Kidney (tissue), 14 donors: Measurements from ENCODE around the gene DSCAML1. TPM values are rescaled to one million over a fixed set of nuclear protein-coding genes. Genes with fewer than 3 reads are reported as not detected.

Experiments
- DNase-seq, 5 donors: peaks; one replicate each; pipeline ENCODE4 v3.0.0-alpha.2; 2013 to 2020
- FAIRE-seq: peaks from 2 replicates; lab custom pipeline; 2012; peaks lifted over from hg19 to GRCh38; lab: Jason Lieb, UNC
- H3K27ac ChIP-seq, 2 donors: one replicate each; pipeline ENCODE4 v1.7.0; 2013; ENCODE audit warnings: low read depth in 2 of 2, low read length in 2 of 2, inconsistent platforms in 1 of 2
- H3K27me3 ChIP-seq: one replicate; pipeline ENCODE4 v1.7.1; 2013; ENCODE audit warnings: low read length, inconsistent platforms; ENCODE audit not compliant: control insufficient read depth, insufficient read depth
- H3K36me3 ChIP-seq, 3 donors: one replicate each; pipeline versions ENCODE4 v1.7.0 to v1.7.1; 2013; ENCODE audit warnings: low read length in 3 of 3, control low read depth in 1 of 3, inconsistent platforms in 1 of 3; ENCODE audit not compliant: insufficient read depth in 3 of 3, control insufficient read depth in 2 of 3
- H3K4me1 ChIP-seq, 3 donors: one replicate each; pipeline versions ENCODE4 v1.7.0 to v1.7.1; 2013; ENCODE audit warnings: low read length in 3 of 3, inconsistent platforms in 1 of 3, low read depth in 1 of 3; ENCODE audit not compliant: control insufficient read depth in 2 of 3, insufficient read depth in 2 of 3
- H3K4me3 ChIP-seq, 3 donors: one replicate each; pipeline versions ENCODE4 v1.7.0 to v1.8.1; 2013; ENCODE audit warnings: low read length in 3 of 3, control low read depth in 1 of 3, inconsistent platforms in 1 of 3
- H3K9ac ChIP-seq, 3 donors: one replicate each; pipeline versions ENCODE4 v1.7.0 to v1.7.1; 2013; ENCODE audit warnings: low read length in 3 of 3, control low read depth in 1 of 3, inconsistent platforms in 1 of 3
- H3K9me3 ChIP-seq, 3 donors: one replicate each; pipeline versions ENCODE4 v1.7.0 to v1.7.1; 2013; ENCODE audit warnings: low read length in 3 of 3, control low read depth in 1 of 3, inconsistent platforms in 1 of 3; ENCODE audit not compliant: control insufficient read depth in 2 of 3, insufficient read depth in 1 of 3
- CTCF ChIP-seq: IDR thresholded peaks from 3 replicates; pipeline ENCODE4 v1.5.1; 2012; ENCODE audit warnings: mild to moderate bottlenecking, moderate library complexity, borderline replicate concordance; ENCODE audit not compliant: insufficient read depth; ENCODE audit errors: extremely low read depth
- intact Hi-C: fragments of 100-400 bp; cut with DNase I; formaldehyde crosslinking; loops from one replicate; pipeline ENCODE4 v1.11.1; 2022
- polyA plus RNA-seq: library from polyadenylated mRNA; stranded (reverse); fragments of 350-450 nt; fragmentation: Illumina TruSeq; extraction: RNeasy Lipid Tissue Mini Kit (QIAGEN cat#74804); gene quantifications from one replicate; pipeline ENCODE4 v1.2.3, GENCODE V29; 2014; ENCODE audit warnings: low read depth, low replicate concordance; ENCODE audit not compliant: insufficient read depth
- total RNA-seq: library from RNA; stranded (reverse); fragmentation: NEBNext Ultra II Directional; extraction: Animal tissue kit (Norgen Biotek cat#: 25700); gene quantifications from one replicate; pipeline ENCODE4 v1.2.1, GENCODE V29; 2021
- donor health status: control.
- donor health status: control.
- donor health status: control.
- donor health status: control.
- donor health status: control.
- donor health status: DM: yes; HTN: yes; CAD: no.
- donor health status: Normal renal cell carcinoma (clear cell type).

DSCAML1 gene
- total and polyA plus RNA-seq, 2 donors from 2014 or later, result 0.95 to 17.3 TPM

- intact Hi-C loops, result no loop called here
- Histone ChIP-seq H3K36me3 (no peaks in the 10 kb centered on the region), H3K9ac (no peak overlapping the region), H3K27me3 (no peaks in the 10 kb centered on the region), H3K27ac (no peak overlapping the region), H3K4me1 (peaks cover 0 to 4% (median 0%) of the 10 kb centered on the region in 3 donors), H3K9me3 (no peaks in the 10 kb centered on the region), H3K4me3 (no peak overlapping the region)
- no peak for TF ChIP-seq CTCF
- no peak for FAIRE-seq
- no peak for DNase-seq
Observed at GRCh38 chr11:117532568-117532967, 264.4 kb downstream of the DSCAML1 start.

GRCh38 chr11:117529816-117530215, 267.2 kb downstream of the DSCAML1 start:
- Histone ChIP-seq H3K4me3 (no peak overlapping the region), H3K27me3 (no peaks in the 10 kb centered on the region), H3K36me3 (no peaks in the 10 kb centered on the region), H3K4me1 (peaks cover 0 to 4% (median 0%) of the 10 kb centered on the region in 3 donors), H3K27ac (no peak overlapping the region), H3K9ac (no peak overlapping the region), H3K9me3 (no peaks in the 10 kb centered on the region)
- DNase-seq, result peak in 1 of 5 donors; percentile 50
- no peak for TF ChIP-seq CTCF
- FAIRE-seq, result no peak
- intact Hi-C loops, result no loop called here

- no peak for TF ChIP-seq CTCF
- Histone ChIP-seq H3K27ac (no peak overlapping the region), H3K9ac (no peak overlapping the region), H3K4me3 (no peak overlapping the region), H3K4me1 (peaks cover 0 to 4% (median 0%) of the 10 kb centered on the region in 3 donors), H3K27me3 (no peaks in the 10 kb centered on the region), H3K9me3 (no peaks in the 10 kb centered on the region), H3K36me3 (no peaks in the 10 kb centered on the region)
- peak in 4 of 5 donors; percentile 82 to 90 (median 85) for DNase-seq
- no peak for FAIRE-seq
- intact Hi-C loops, result no loop called here
Observed at GRCh38 chr11:117528097-117528721, 268.8 kb downstream of the DSCAML1 start.
